NCI-H2081 (cell line): Measurements from ENCODE around the gene PPP2R2D.
"Not testable (repeated sequence)": the region's sequence is repeated elsewhere in the genome, so short reads cannot be mapped to it uniquely, and the experiment has no call there.

ENCODE experiments used
- DNase-seq, 2 experiments: peaks; one replicate each; lab custom pipeline; 2025; lab: John Stamatoyannopoulos, UW

The PPP2R2D gene

DNA sequence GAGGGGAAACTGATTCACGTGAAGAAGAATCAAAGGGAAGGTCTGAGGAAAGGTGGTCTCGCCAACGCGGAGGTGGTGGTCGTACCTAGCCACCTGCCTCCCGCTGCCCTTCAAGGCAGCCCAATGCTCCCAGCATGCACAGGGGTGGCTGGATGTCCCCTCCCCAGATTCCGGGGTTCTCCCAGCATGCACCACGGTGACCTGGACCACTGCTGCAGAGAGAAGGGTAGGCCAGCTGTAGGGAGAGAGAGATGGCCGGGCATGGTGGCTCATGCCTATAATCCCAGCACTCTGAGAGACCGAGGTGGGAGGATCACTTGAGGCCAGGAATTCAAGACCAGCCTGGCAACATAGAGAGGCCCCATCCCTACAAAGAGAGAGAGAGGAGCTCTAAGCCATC is 32.4 kb upstream of the PPP2R2D start:
- DNase-seq, result no peak

DNA sequence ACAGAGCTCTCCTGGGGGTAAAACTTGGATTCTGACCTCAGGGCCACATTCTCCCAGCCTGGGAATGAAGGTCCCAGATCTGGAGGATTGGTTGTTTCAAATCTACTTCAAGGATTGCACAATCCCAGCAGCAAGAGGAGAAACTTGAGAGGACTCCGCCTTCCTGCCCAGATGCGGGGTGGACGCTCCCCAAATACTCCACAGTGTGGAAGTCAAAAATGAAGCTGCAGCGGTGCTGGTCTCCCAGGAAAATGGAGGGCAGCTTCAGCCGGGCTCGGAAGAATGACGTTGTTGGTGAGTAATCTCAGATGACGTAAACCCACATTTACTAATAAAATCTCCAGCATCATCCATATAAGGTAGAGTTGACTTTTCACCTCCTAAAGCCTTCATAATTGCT is 31.5 kb upstream of the PPP2R2D start:
- no peak for DNase-seq

GRCh38 chr10:131870411-131870810 is 30.4 kb upstream of the PPP2R2D start:
- no peak for DNase-seq

DNA sequence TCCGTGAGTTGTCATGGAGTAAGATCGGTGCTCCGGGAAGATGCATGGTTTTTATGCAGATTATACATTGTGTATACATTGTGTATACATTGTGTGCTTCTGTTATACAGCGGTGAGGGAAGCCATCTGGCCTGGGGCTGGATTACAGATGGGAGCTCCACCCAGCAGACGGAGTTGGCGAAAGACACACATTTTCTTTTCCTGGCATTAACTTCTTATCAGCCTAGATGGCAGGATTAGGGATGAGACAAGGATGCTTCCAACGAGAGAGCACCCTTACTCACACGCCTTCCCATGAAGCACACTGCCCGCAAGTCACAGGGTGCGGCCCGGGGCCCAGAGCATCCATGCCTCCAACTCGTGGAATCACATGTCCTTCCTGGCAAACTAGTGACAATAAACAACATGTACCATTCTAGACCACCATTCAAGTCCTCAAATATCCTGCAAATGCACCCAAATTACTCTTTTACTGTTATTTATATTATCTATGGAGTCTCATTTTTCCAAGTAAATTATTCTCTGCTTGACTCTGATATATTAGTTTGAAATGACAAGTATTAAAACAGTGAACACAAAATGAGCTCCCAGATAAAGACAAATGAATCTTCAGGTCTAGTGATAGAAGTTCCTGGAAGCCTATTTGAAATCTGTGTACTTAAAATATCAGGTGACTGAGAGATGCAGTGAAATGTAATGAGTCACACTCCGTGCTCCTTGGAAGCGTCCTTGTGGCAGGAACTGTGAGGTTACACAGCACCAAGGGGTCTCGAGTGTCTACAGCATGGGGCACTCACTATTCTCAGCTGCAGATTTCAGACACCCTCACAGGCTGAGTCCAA is 29.8 kb upstream of the PPP2R2D start:
- no peak for DNase-seq

DNA sequence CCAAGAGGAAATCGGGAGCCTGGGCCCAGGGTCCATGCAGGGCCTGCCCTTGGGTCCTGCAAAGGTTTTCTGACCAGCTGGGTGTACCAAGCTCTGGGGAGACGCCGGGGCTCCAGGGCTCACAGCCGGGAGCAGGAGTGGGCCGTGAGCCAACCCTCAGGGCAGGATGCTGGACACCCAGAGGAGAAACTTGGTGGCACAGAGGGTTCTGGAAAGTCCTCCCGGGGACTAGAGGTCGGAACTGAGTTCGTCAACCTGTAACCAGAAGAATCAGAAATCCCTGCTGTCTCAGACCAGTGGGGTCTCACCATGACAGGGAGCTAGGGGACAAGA is 29.2 kb upstream of the PPP2R2D start:
- no peak for DNase-seq

DNA sequence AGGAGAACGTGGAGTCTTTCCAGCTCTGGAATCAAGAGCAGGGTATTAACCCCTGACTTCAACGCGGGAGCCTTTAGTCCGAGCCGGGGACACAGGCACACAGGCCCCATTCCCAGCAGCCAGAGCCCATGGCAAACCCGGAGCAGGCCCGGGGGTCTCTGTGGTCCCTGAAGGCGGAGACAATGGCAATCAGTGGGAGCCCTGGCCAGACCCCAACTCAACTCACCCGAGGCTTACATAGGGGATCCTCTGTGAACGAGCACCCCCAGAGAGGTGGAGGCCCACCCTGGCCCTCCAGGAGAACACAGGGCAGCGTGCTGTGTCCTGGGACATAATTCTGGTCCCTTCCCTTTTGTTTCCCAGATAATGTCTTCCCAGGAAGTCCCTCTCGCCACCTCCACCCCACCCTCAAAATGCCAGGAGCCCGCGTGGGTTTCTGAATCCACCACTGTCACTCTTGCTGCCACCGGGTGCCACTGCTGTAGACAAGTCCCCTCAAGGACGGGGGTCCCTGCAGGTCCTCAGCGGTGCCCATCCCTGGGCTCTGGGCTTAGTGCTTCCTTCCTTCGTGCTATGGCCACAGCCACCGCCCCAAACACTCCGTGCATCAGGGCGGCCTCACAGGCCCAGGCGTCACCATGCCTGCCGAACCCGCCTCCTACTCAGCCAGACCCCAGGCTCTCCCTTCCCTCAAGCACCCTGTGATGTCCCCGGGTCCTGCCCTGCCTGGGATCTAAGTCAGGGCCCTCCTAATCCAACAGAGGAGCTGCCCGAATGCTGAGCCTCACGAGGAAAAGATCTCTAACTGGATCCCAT is 28.6 kb upstream of the PPP2R2D start:
- no peak for DNase-seq

- no peak for DNase-seq
Observed at GRCh38 chr10:131872827-131873375, 27.9 kb upstream of the PPP2R2D start.

DNA sequence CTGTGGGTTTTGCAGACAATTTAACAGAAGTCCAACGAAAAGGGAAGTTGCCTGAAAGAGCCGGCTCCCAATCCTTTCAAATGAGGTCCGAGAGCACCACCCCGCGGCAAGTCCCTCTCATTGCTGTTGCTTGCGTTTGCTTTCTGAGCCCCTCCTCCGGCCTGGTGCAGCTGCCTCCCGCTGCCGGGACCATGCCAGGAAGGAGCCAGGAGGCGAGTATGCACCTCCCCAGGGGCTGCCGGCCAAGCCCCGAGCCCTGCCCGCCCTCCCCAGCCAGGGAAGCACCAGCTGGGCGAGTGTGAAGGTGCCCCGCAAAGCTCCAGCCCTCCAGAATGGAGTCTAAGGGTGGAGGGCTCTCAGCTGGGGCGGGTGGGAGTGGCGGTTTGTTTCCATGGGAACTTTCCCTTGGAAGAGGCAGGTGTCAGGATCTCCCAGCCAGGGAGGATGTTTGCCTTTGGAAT is 25.8 kb upstream of the PPP2R2D start:
- DNase-seq, result peak; percentile 76 to 78

DNA sequence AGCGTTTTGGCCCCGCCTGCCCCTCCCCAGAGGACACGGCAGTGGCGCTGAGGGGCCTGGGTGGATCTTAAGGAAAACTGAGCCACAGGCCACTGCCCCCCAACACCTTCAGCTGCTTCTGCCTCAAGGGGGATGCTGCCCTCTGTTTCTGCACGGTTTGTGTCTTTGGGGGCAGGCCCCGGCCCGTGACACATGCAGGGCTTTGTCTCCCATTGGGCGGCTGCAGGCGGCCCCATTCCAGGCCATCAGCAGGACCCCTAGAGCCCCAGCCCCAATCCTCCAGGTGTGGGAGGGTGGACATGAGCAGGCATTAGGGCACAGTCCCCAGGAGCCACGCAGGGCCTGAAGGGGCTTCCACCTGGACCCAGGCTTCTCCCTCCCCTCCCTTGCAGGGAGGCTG is 25.3 kb upstream of the PPP2R2D start:
- no peak for DNase-seq

- no peak for DNase-seq
Observed at GRCh38 chr10:131876017-131876416, 24.8 kb upstream of the PPP2R2D start.

DNA sequence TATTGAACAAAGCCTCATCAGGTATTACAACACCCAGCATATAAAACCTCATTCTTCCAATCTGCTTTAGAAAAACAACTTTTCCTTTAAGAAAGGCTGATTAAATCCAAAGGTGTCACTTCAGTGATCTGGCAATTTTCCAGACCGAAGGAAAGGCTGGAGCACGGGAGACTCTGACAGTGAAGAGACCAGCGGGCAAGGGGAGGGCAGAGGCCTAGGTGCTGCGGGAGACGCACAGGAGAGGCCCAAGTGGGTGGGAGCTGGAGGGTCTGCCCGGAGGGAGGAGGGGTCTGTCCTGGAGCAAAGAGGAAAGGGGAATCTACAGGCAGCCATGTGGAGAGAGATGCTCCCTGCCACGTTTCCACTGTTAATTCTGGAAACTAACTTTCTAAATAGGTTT is 24.3 kb upstream of the PPP2R2D start:
- no peak for DNase-seq

DNA sequence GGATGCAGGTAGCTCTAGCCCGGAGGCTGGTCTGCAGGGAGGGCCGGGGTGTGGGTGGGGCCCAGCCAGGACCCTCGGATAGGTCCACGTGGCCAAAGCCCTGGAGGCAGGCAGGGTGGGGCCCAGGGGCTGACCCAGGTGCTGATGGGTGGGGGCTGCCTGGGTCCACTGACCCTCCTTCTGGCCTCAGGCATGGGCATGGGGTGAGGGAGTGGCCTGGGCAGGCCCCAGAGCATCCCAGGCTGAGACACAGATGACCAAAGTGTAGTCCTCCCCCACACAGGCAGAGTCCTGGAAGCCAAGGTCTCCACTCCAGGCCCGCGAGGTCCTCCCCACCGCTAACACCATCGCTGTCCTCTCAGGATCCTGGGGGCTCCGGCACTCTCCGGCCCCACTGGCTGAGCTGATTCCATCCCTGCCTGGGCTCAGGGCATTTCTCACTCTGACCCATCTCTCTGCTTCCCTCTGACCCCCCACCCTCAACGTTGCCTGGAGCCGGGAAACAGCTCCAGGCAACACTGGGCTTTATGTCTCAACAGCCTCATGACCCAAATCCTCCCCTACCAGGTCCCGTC is 20.7 kb upstream of the PPP2R2D start:
- no peak for DNase-seq

- DNase-seq, result no peak
Observed at GRCh38 chr10:131881104-131881880, 19.5 kb upstream of the PPP2R2D start.

DNA sequence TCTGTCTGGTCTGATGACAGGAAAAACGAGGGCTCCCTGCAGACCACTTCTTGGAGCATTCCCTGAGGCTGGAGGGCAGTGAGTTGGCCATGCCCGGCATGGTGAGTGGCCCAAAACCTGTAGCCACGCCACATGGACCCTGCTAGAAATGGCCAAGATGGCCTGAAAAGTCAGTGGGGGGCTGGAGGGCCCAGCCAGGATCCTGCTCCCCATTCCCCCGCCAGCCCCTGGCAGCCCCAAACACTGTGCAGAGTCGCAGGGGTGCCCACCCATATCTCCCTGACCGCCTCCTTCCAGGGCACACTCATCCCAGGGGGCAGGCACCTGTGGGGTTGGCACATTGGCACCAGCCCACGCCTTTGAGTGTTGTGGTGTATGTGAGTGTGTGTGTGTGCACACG is 18.7 kb upstream of the PPP2R2D start:
- no peak for DNase-seq

DNA sequence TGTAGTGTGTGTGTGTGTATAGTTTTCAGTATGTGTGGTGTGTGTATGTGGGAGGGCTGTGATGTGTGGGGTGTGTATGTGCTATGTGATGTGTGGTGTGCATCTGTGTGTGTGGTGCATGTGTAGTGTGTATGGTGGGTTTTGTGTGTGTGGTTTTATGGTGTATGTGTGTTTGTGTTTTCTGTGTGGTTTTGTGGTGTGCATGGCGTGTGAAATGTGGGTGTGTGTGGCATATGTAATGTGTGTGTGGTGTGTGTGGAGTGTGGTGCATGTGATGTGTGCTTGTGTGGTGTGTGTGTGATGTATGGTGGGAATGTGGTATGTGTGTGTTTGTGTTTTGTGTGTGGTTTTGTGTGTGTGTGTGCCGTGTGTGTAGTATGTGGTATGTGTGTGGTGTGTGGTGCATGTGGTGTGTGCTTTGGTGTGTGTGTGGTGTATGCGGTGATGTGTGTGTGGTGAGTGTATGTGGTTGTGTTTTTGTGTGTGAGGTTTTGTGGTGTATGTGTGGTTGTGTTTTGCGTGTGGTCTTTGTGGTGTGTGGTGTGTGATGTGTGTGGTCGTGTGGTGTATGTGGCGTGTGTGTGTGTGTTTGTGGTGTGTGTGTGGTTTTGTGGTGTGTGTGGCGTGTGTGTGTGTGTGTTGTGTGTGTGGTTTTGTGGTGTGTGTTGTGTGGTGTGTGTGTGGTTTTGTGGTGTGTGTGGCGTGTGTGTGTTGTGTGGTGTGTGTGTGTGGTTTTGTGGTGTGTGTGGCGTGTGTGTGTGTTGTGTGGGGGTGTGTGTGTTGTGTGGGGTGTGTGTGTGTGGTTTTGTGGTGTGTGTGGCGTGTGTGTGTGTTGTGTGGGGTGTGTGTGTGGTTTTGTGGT is 18.0 kb upstream of the PPP2R2D start:
- DNase-seq, result no peak

GRCh38 chr10:131883621-131884393 is 17.0 kb upstream of the PPP2R2D start:
- DNase-seq, result not testable (repeated sequence)

DNA sequence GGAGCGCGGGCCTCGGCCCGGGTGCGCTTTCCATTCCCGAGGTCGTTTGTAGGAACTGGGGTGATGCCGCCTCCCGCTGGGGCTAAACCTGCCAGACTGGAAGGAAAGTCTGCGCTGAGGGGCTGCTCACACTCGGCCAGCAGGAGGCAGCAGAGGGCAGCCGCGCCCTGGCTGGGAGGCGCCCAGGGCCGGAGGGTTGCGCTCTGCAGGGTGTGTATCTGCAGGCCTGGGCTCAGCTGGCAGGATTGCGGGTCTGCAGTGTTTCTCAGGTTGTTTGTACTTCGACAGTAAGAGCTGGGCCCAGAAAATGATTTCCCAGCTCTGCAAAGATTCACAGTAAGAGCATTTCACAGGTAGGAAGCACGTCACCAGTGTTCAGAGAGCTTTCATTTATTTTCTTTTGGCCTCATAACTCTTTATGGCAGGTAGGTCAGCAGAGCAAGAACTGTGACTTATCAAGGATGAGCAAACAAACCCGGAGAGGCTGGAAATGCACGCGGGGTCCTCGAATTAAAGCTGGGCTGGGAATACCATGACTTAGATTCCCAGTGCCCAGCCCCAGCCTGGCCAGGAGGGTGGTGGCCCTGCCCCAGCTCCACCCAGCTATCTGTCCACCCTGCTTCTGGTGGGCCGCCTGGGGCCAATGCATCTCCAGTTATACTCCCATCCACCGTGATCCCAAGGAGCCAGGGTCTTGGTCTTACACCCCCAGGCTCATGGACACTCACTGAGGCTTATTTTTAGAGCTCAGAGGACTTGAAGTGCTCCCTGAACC is 15.2 kb upstream of the PPP2R2D start:
- DNase-seq, result no peak

DNA sequence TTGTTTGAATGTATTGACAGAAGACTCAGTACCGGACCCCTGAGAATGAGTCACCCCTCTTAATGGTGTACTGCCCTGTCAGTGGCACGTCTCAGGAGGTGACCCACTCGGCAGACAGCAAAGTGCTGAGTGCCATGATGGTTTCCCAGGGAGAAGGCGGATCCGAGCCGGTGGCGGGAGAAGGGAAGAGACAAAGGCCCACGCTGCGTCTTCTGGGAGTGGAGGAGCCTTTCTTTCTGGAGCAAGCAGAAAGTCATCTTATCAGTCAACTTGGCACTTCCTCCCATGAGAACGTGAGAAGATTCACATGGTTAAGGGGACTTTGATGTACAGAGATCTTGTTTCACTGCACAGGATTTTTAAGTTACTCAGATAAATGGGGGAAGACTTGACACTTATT is 14.6 kb upstream of the PPP2R2D start:
- DNase-seq, result no peak

- no peak for DNase-seq
Observed at GRCh38 chr10:131888186-131888604, 12.6 kb upstream of the PPP2R2D start.
